ENCODE results near the gene TMEM114.

DNA sequence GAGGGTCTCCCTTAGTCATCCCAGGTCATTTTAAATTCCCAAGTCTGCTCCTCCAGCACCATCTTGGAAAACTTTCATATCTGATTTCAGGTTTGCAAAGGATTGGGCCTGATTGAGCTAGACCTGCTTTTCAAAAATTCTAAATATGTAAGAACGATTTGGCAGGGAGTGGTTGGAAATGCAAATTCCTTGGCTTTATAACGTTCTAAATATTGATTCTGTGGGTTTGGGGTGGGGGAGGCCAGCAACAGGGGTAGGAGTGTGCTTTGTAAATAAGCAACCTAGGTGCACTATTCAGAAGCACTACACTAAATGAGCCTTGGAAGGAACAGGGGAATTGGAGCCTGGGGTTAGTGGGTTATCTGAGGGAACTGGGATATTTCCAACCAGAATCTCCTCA lies 47.9 kb downstream of the TMEM114 start:
- TF ChIP-seq, protein P1, sequence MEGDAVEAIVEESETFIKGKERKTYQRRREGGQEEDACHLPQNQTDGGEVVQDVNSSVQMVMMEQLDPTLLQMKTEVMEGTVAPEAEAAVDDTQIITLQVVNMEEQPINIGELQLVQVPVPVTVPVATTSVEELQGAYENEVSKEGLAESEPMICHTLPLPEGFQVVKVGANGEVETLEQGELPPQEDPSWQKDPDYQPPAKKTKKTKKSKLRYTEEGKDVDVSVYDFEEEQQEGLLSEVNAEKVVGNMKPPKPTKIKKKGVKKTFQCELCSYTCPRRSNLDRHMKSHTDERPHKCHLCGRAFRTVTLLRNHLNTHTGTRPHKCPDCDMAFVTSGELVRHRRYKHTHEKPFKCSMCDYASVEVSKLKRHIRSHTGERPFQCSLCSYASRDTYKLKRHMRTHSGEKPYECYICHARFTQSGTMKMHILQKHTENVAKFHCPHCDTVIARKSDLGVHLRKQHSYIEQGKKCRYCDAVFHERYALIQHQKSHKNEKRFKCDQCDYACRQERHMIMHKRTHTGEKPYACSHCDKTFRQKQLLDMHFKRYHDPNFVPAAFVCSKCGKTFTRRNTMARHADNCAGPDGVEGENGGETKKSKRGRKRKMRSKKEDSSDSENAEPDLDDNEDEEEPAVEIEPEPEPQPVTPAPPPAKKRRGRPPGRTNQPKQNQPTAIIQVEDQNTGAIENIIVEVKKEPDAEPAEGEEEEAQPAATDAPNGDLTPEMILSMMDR (IDR thresholded peaks at IDR 0.05), result no peak
- TF ChIP-seq POLR2A (IDR thresholded peaks at IDR 0.05), result no peak
